DND-41 (cell line): ENCODE results near the gene PYGB.

Experiments
- ATAC-seq: fragments of 200-7000 bp; cut with Tn5 transposase; 3 replicates; pipeline ENCODE4 v1.9.1; 2021; ENCODE audit warnings: low read depth; ENCODE audit not compliant: insufficient read depth
- DNase-seq: peaks from one replicate; pipeline ENCODE4 v3.0.0-alpha.2; 2020
- H2AFZ ChIP-seq: 2 replicates; pipeline ENCODE4 v1.6.0; 2012; ENCODE audit warnings: low read depth, low read length
- H3K27ac ChIP-seq: 2 replicates; pipeline ENCODE4 v1.5.1; 2012; ENCODE audit warnings: low read length, inconsistent platforms
- H3K27me3 ChIP-seq: fragments of 200-600 bp; sonication (generic); 2 replicates; pipeline ENCODE4 v1.6.0; 2012; ENCODE audit warnings: low read length, mild to moderate bottlenecking, inconsistent platforms; ENCODE audit not compliant: insufficient read depth, poor library complexity
- H3K36me3 ChIP-seq: 2 replicates; pipeline ENCODE4 v1.5.1; 2012; ENCODE audit warnings: low read length, inconsistent platforms; ENCODE audit not compliant: insufficient read depth
- H3K4me1 ChIP-seq: 2 replicates; pipeline ENCODE4 v1.5.1; 2012; ENCODE audit warnings: mild to moderate bottlenecking, low read length; ENCODE audit not compliant: insufficient read depth
- H3K4me2 ChIP-seq: 2 replicates; pipeline ENCODE4 v1.6.0; 2012; ENCODE audit warnings: mild to moderate bottlenecking, moderate library complexity, low read length, inconsistent platforms; ENCODE audit not compliant: insufficient read depth
- H3K4me3 ChIP-seq, 2 experiments: fragments of 200-600 bp in 1 of 2; shearing (Covaris generic) in 1 of 2; 2 replicates each; pipeline ENCODE4 v1.5.1; 2012 to 2016; ENCODE audit warnings: inconsistent platforms in 2 of 2, low read length in 2 of 2, mild to moderate bottlenecking in 2 of 2, low read depth in 1 of 2, moderate library complexity in 1 of 2
- H3K79me2 ChIP-seq: 2 replicates; pipeline ENCODE4 v1.6.0; 2012; ENCODE audit warnings: low read length, inconsistent platforms; ENCODE audit not compliant: insufficient read depth
- H3K9ac ChIP-seq: 2 replicates; pipeline ENCODE4 v1.6.0; 2012; ENCODE audit warnings: low read depth, mild to moderate bottlenecking, inconsistent platforms, low read length, moderate library complexity
- H3K9me3 ChIP-seq: 2 replicates; pipeline ENCODE4 v1.5.1; 2012; ENCODE audit warnings: low read length, moderate library complexity, mild to moderate bottlenecking, inconsistent platforms; ENCODE audit not compliant: insufficient read depth, severe bottlenecking
- H4K20me1 ChIP-seq: 2 replicates; pipeline ENCODE4 v1.6.0; 2012; ENCODE audit warnings: low read length; ENCODE audit not compliant: insufficient read depth
- CTCF ChIP-seq: IDR thresholded peaks from 2 replicates; pipeline ENCODE4 v1.5.1; 2012; ENCODE audit warnings: borderline replicate concordance, low read length, moderate library complexity, mild to moderate bottlenecking; ENCODE audit not compliant: poor library complexity, severe bottlenecking; ENCODE audit errors: extremely low read depth
- EZH2 ChIP-seq: IDR thresholded peaks from 3 replicates; pipeline ENCODE4 v1.6.1; 2012; ENCODE audit warnings: borderline replicate concordance, low read depth, mild to moderate bottlenecking, moderate library complexity, low read length, inconsistent platforms; ENCODE audit not compliant: severe bottlenecking

PYGB gene

GRCh38 chr20:25303292-25304024 lies 55.6 kb downstream of the PYGB start:
- Histone ChIP-seq H3K4me1 (no peaks in the 10 kb centered on the region), H4K20me1 (peaks cover 15% of the 10 kb centered on the region), H3K4me2 (no peak overlapping the region), H3K9ac (no peak overlapping the region), H2AFZ (no peak overlapping the region), H3K27ac (no peak overlapping the region), H3K79me2 (no peaks in the 10 kb centered on the region), H3K27me3 (no peaks in the 10 kb centered on the region), H3K36me3 (peaks cover 83% of the 10 kb centered on the region), H3K9me3 (no peaks in the 10 kb centered on the region), H3K4me3 (no peak overlapping the region)
- ATAC-seq (no peak), DNase-seq (no peak)
- TF ChIP-seq CTCF, result no peak
- TF ChIP-seq EZH2, result no peak

- Histone ChIP-seq H4K20me1 (peaks cover 20% of the 10 kb centered on the region), H3K9ac (no peak overlapping the region), H3K79me2 (no peaks in the 10 kb centered on the region), H3K27ac (no peak overlapping the region), H3K4me2 (no peak overlapping the region), H3K9me3 (no peaks in the 10 kb centered on the region), H3K4me1 (no peaks in the 10 kb centered on the region), H3K27me3 (no peaks in the 10 kb centered on the region), H3K4me3 (no peak overlapping the region), H2AFZ (no peak overlapping the region), H3K36me3 (peaks cover 83% of the 10 kb centered on the region)
- TF ChIP-seq EZH2, result no peak
- no peak for TF ChIP-seq CTCF
- no peak for DNase-seq
- ATAC-seq, result no peak
These were observed 56.2 kb downstream of the PYGB start for GRCh38 chr20:25304025-25304549.

- Histone ChIP-seq H2AFZ (no peak overlapping the region), H3K4me1 (0 out of 2 replicates have a peak, but pooled peaks cover 3% of the 10 kb centered on the region), H3K27ac (no peak overlapping the region), H3K27me3 (no peaks in the 10 kb centered on the region), H3K4me2 (no peak overlapping the region), H3K79me2 (no peaks in the 10 kb centered on the region), H3K9me3 (no peaks in the 10 kb centered on the region), H3K36me3 (peaks cover 68% of the 10 kb centered on the region), H4K20me1 (peaks cover 22% of the 10 kb centered on the region), H3K9ac (no peak overlapping the region), H3K4me3 (no peak overlapping the region)
- TF ChIP-seq EZH2 (no peak), CTCF (no peak)
- DNase-seq (no peak), ATAC-seq (no peak)
These were observed 59.4 kb downstream of the PYGB start for GRCh38 chr20:25306991-25307903.
